ENCODE results near the gene DUSP7. TPM values are rescaled to one million over a fixed set of nuclear protein-coding genes. Genes with fewer than 3 reads are reported as not detected.

The DUSP7 gene
- total and polyA plus RNA-seq, 2 donors: 6.3 to 7.7 TPM

DNA sequence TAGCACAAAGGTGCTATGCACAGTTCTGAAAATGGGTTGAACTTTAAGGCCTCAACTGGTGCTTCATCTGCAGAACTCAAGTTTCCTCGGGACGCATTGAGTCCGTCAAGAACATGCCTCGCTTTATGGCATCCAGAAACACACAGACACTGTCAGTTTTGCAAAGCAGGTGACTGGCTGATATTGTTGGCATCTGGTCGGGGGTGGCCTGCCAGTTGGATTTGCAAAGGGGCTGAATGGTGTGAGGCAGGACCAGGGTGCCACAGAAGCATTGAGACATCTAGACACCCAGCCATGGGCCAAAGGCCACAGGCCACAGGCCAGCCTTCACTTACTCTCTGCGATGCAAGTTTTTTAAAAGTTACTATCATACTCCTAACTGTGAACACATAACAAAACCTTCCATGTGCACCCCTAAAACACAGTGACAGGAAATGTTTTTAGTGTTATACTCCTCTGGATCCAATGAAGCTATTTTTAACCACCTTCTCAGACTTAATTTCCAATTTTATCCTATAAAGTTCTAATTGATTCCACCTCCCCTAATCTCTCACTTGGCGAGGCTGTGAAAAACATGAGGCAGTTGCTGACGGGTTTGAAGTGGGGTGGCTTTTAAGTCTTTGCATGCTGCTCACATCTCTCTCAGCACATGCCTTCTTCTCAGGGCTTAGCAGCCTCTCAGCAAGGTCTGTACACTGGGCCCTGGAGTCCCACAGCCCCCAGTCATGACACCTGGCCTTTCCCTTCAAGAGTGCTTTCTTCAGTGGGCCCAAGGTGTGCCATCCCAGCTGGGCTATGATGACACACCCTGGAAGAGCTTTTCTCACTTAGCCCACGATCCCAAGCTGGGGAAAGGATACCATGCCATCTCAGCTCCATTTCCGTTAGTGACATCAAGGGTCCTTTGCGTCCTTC, 38.5 kb upstream of the DUSP7 start:
- 97% methylated on average over 11 of the region's 11 CpGs for WGBS
- H3K4me3 ChIP-seq (ENCODE audit: low read length in 2 of 2): no peak overlapping the region
- H3K9me3 ChIP-seq (ENCODE audit: control insufficient read depth in 2 of 2, insufficient read depth in 1 of 2, low read length in 1 of 2): peaks cover 0 to 3% of the 10 kb centered on the region in 2 donors
- no peak overlapping the region for H3K27ac ChIP-seq (ENCODE audit: low read depth in 1 of 2, low read length in 1 of 2)
- peaks cover 27 to 34% of the 10 kb centered on the region in 2 donors for H3K36me3 ChIP-seq (ENCODE audit: control insufficient read depth in 2 of 2, insufficient read depth in 2 of 2, low read length in 1 of 2)
- H3K27me3 ChIP-seq (ENCODE audit: control insufficient read depth in 2 of 2, insufficient read depth in 1 of 2, low read length in 1 of 2): no peaks in the 10 kb centered on the region
- no peak for DNase-seq (ENCODE audit: low read depth in 6 of 9, low spot score in 9 of 9)
- H3K4me1 ChIP-seq (ENCODE audit: control insufficient read depth in 2 of 2, insufficient read depth in 2 of 2, low read length in 2 of 2): peaks cover 2 to 9% of the 10 kb centered on the region in 2 donors

DNA sequence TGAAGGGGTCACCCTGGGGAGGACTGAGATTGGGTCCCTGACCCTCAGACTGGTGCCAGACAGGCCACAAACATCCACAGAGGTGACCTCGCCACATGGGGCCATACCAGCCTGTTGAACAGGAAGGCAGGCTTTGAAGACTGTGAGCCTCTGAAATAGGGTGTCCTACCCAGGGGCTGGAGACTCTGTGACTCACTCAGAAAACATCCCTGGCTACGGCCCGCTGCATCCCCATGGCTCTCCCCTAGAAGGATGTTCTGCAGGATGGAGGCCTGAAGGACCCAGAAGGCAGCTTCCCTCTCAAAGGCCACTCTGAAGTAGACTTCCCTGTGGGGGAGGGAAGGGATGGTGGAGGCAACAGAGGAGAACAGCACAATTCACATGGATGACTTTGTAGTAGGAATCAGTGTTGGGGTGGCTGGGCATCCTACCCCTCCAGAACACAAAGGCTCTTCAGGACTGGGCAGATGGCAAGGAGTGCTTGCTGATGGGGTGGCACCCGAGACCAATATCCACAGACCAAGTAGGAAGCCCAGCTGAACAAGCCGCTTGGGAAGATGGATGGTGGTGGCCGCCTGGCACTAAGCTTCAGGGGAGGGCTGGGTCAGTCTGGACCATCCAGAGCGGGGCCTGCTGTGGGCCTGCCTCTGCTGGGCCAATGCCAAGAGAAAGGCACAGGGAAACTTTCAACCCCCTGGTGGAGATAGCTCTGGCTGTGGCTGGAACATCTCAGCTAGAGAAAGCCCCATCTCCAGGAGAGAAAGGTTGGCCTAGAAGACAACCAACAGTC, 37.6 kb upstream of the DUSP7 start:
- Histone ChIP-seq H3K27ac (ENCODE audit: low read depth in 1 of 2, low read length in 1 of 2) (no peak overlapping the region), H3K27me3 (ENCODE audit: control insufficient read depth in 2 of 2, insufficient read depth in 1 of 2, low read length in 1 of 2) (no peaks in the 10 kb centered on the region), H3K4me1 (ENCODE audit: control insufficient read depth in 2 of 2, insufficient read depth in 2 of 2, low read length in 2 of 2) (peaks cover 2 to 14% of the 10 kb centered on the region in 2 donors), H3K9me3 (ENCODE audit: control insufficient read depth in 2 of 2, insufficient read depth in 1 of 2, low read length in 1 of 2) (peaks cover 0 to 3% of the 10 kb centered on the region in 2 donors), H3K36me3 (ENCODE audit: control insufficient read depth in 2 of 2, insufficient read depth in 2 of 2, low read length in 1 of 2) (peaks cover 26 to 34% of the 10 kb centered on the region in 2 donors), H3K4me3 (ENCODE audit: low read length in 2 of 2) (no peak overlapping the region)
- no peak for DNase-seq (ENCODE audit: low read depth in 6 of 9, low spot score in 9 of 9)
- WGBS: 99% methylated on average over 7 of the region's 7 CpGs

DNA sequence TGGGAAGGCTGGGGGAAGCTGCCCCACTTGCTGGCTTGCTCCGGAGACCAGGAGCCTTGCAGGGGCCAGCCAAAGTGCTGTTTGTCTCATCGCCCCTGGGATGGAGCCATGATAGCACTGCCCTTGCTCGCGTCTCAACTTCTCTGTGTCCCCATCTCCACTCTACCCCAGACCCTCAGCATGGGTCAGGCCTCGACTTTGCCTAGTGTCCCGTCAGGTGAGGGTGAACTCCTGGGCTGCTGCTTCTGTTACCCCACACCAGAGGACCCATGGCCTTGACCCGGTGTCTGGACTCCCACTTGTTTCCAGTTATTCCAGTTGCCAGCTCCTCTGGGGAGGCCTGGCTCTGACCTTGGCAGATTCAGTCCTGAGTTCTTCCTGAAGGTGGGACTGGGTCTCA, 36.5 kb upstream of the DUSP7 start:
- peaks cover 0 to 3% of the 10 kb centered on the region in 2 donors for H3K9me3 ChIP-seq (ENCODE audit: control insufficient read depth in 2 of 2, insufficient read depth in 1 of 2, low read length in 1 of 2)
- H3K36me3 ChIP-seq (ENCODE audit: control insufficient read depth in 2 of 2, insufficient read depth in 2 of 2, low read length in 1 of 2): peaks cover 18 to 36% of the 10 kb centered on the region in 2 donors
- H3K4me3 ChIP-seq (ENCODE audit: low read length in 2 of 2): no peak overlapping the region
- H3K4me1 ChIP-seq (ENCODE audit: control insufficient read depth in 2 of 2, insufficient read depth in 2 of 2, low read length in 2 of 2): peaks cover 2 to 20% of the 10 kb centered on the region in 2 donors
- 99% methylated on average over 7 of the region's 7 CpGs for whole genome bisulfite sequencing
- no peak for DNase-seq (ENCODE audit: low read depth in 6 of 9, low spot score in 9 of 9)
- H3K27me3 ChIP-seq (ENCODE audit: control insufficient read depth in 2 of 2, insufficient read depth in 1 of 2, low read length in 1 of 2): no peaks in the 10 kb centered on the region
- H3K27ac ChIP-seq (ENCODE audit: low read depth in 1 of 2, low read length in 1 of 2): no peak overlapping the region

DNA sequence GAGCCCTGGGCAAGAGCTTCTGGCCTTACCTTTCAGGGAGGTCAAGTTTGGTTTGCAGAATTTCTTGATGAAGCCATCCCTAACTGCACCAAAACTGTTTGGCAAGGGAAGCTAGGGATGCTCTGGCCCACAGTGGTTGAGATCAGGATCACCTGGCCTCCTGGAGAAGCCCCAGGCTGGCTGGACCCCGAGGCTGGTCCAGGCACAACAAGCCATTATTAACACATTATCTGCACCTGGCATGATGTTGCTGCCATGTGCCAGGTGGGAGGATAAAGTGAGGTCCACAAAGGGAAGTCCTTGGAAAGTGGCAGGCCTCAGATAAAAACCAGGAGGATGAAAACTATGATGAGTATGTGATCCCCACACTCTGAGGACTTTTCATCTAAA, 35.9 kb upstream of the DUSP7 start:
- Histone ChIP-seq H3K36me3 (ENCODE audit: control insufficient read depth in 2 of 2, insufficient read depth in 2 of 2, low read length in 1 of 2) (peaks cover 18 to 32% of the 10 kb centered on the region in 2 donors), H3K9me3 (ENCODE audit: control insufficient read depth in 2 of 2, insufficient read depth in 1 of 2, low read length in 1 of 2) (peaks cover 0 to 3% of the 10 kb centered on the region in 2 donors), H3K27me3 (ENCODE audit: control insufficient read depth in 2 of 2, insufficient read depth in 1 of 2, low read length in 1 of 2) (no peaks in the 10 kb centered on the region), H3K4me3 (ENCODE audit: low read length in 2 of 2) (no peak overlapping the region), H3K27ac (ENCODE audit: low read depth in 1 of 2, low read length in 1 of 2) (no peak overlapping the region), H3K4me1 (ENCODE audit: control insufficient read depth in 2 of 2, insufficient read depth in 2 of 2, low read length in 2 of 2) (peaks cover 2 to 25% of the 10 kb centered on the region in 2 donors)
- no peak for DNase-seq (ENCODE audit: low read depth in 6 of 9, low spot score in 9 of 9)
- 91% methylated on average over 1 of the region's 1 CpG for WGBS

DNA sequence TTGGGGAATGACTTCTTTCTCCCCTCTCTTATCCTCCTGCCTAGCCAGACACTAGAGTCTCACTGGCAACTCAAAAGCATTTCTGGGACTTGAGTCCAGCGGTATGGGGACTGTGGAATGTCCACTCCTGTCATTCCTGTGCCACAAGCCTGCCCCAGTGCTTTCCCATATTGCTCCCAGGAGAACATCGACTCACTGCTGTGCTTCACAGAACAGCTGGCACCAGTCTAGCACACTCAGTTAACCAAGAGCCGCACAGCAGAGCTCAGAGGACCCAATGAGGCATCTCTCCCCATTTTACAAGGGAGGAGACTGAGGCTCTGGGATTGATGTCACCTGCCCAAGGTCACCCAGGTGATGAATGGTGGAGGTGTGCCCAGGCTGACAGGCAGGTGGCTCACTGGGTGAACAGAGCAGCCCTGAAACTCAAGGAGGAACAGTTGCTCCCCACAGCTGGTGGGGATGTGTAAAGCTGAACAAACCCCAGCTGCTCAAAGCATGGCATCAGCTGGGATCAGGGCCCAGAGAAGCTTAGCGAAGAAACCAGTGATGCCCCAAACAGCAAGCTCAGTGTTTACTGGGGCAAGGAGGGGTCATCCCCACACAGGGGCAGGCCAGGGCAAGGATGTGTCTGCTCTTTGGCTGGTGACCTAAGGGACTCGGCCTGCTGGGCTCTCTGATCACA, 35.4 kb upstream of the DUSP7 start:
- Histone ChIP-seq H3K9me3 (ENCODE audit: control insufficient read depth in 2 of 2, insufficient read depth in 1 of 2, low read length in 1 of 2) (peaks cover 0 to 3% of the 10 kb centered on the region in 2 donors), H3K4me3 (ENCODE audit: low read length in 2 of 2) (no peak overlapping the region), H3K27me3 (ENCODE audit: control insufficient read depth in 2 of 2, insufficient read depth in 1 of 2, low read length in 1 of 2) (no peaks in the 10 kb centered on the region), H3K4me1 (ENCODE audit: control insufficient read depth in 2 of 2, insufficient read depth in 2 of 2, low read length in 2 of 2) (peaks cover 2 to 30% of the 10 kb centered on the region in 2 donors), H3K36me3 (ENCODE audit: control insufficient read depth in 2 of 2, insufficient read depth in 2 of 2, low read length in 1 of 2) (peaks cover 18 to 26% of the 10 kb centered on the region in 2 donors), H3K27ac (ENCODE audit: low read depth in 1 of 2, low read length in 1 of 2) (no peak overlapping the region)
- WGBS: 98% methylated on average over 5 of the region's 5 CpGs
- no peak for DNase-seq (ENCODE audit: low read depth in 6 of 9, low spot score in 9 of 9)

DNA sequence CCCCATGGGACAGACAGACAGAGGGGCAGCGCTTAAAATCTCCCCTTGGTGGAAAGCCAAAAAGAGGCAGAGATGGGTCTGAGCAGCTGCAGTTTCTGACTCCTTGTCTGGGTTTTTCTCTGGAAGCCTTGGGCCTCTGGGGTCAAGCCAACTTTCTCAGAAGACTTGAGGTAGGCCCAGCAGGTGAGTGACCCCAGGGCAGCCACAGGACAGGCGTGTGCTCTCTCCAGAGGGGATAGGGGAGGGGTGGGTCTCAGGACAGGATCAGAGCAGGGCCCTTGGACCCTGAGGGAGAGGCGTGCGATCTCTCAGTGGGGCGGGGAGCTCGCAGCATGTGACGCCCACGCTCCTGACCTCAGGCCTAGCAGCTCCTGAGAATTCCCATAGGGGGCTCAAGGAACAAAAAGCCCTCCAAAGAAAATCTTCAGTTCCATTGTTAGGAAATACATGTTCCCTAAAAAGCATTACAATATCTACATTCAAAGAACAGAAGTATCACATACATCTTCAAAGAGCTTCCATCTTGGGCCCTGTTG, 34.6 kb upstream of the DUSP7 start:
- Histone ChIP-seq H3K9me3 (ENCODE audit: control insufficient read depth in 2 of 2, insufficient read depth in 1 of 2, low read length in 1 of 2) (peaks cover 0 to 3% of the 10 kb centered on the region in 2 donors), H3K27me3 (ENCODE audit: control insufficient read depth in 2 of 2, insufficient read depth in 1 of 2, low read length in 1 of 2) (no peaks in the 10 kb centered on the region), H3K36me3 (ENCODE audit: control insufficient read depth in 2 of 2, insufficient read depth in 2 of 2, low read length in 1 of 2) (peaks cover 14 to 24% of the 10 kb centered on the region in 2 donors), H3K27ac (ENCODE audit: low read depth in 1 of 2, low read length in 1 of 2) (no peak overlapping the region), H3K4me3 (ENCODE audit: low read length in 2 of 2) (no peak overlapping the region), H3K4me1 (ENCODE audit: control insufficient read depth in 2 of 2, insufficient read depth in 2 of 2, low read length in 2 of 2) (peaks cover 2 to 37% of the 10 kb centered on the region in 2 donors)
- DNase-seq (ENCODE audit: low read depth in 6 of 9, low spot score in 9 of 9): no peak
- WGBS: 94% methylated on average over 8 of the region's 8 CpGs

DNA sequence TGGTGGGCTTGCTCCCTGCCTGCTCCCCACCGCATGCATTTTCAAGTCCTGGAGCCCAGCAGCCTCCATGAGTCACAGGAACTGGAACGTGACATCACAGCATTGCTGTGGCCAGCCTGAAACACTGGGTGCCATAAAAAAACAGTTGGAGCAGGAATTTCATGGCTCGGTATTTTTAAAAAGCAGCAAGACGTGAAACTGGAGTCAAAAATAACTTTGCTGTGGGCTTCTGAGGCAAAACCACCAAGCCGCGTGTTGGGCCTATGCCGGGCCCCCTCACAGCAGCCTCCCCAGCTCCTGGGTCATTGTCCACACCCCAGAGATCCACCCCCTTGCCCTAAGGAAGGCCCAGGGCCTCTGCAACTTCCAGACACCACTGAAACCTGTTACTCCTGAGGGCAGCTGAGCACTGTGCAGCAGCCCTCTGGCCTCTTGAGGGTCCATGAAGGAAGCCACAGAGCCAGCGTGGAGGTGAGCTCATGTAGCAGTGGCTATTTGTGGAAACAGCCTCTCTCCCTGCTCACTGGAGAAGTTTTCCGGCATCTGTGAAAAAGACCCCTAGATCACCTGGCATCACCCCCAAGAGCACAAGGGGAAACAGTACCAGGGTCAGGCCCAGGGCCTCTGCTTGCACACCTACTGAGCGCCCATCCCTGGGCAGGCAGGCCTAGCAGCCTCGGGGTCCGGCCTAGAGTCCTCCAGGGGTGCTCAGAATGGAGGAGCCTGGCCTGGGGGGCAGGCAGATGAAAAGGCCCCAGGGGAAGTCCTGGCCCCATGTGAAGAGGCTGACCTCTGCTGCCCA, 34.0 kb upstream of the DUSP7 start:
- Histone ChIP-seq H3K36me3 (ENCODE audit: control insufficient read depth in 2 of 2, insufficient read depth in 2 of 2, low read length in 1 of 2) (peaks cover 14 to 24% of the 10 kb centered on the region in 2 donors), H3K4me3 (ENCODE audit: low read length in 2 of 2) (no peak overlapping the region), H3K9me3 (ENCODE audit: control insufficient read depth in 2 of 2, insufficient read depth in 1 of 2, low read length in 1 of 2) (peaks cover 0 to 3% of the 10 kb centered on the region in 2 donors), H3K27ac (ENCODE audit: low read depth in 1 of 2, low read length in 1 of 2) (no peak overlapping the region), H3K27me3 (ENCODE audit: control insufficient read depth in 2 of 2, insufficient read depth in 1 of 2, low read length in 1 of 2) (no peaks in the 10 kb centered on the region), H3K4me1 (ENCODE audit: control insufficient read depth in 2 of 2, insufficient read depth in 2 of 2, low read length in 2 of 2) (peaks cover 2 to 44% of the 10 kb centered on the region in 2 donors)
- 91% methylated on average over 12 of the region's 12 CpGs for WGBS
- no peak for DNase-seq (ENCODE audit: low read depth in 6 of 9, low spot score in 9 of 9)

DNA sequence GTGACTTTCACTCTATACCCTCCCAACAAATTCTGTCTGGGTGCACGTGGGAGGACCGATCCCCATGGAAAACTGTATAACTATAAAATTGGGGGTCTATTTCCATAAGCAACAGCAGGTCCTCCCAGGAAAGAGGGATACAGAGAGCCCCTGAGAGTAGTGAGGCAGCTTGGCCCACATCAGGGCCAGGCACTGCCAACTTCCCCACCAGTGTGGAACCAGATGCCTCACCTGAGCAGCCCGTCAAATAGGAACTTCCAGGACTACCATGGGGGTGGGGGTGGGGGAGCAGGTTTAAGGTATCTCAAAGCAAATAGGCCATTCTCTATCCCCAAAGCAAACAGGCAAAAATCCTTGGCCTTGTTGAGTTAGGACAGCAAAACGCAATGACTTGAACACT, 33.3 kb upstream of the DUSP7 start:
- peaks cover 2 to 50% of the 10 kb centered on the region in 2 donors for H3K4me1 ChIP-seq (ENCODE audit: control insufficient read depth in 2 of 2, insufficient read depth in 2 of 2, low read length in 2 of 2)
- no peak overlapping the region for H3K4me3 ChIP-seq (ENCODE audit: low read length in 2 of 2)
- WGBS: 93% methylated on average over 4 of the region's 4 CpGs
- peaks cover 0 to 3% of the 10 kb centered on the region in 2 donors for H3K9me3 ChIP-seq (ENCODE audit: control insufficient read depth in 2 of 2, insufficient read depth in 1 of 2, low read length in 1 of 2)
- H3K27ac ChIP-seq (ENCODE audit: low read depth in 1 of 2, low read length in 1 of 2): no peak overlapping the region
- peaks cover 14 to 20% of the 10 kb centered on the region in 2 donors for H3K36me3 ChIP-seq (ENCODE audit: control insufficient read depth in 2 of 2, insufficient read depth in 2 of 2, low read length in 1 of 2)
- no peak for DNase-seq (ENCODE audit: low read depth in 6 of 9, low spot score in 9 of 9)
- no peaks in the 10 kb centered on the region for H3K27me3 ChIP-seq (ENCODE audit: control insufficient read depth in 2 of 2, insufficient read depth in 1 of 2, low read length in 1 of 2)

Data from thymus (tissue), 11 donors.